ENCODE results near the gene USP34.

USP34 gene

DNA sequence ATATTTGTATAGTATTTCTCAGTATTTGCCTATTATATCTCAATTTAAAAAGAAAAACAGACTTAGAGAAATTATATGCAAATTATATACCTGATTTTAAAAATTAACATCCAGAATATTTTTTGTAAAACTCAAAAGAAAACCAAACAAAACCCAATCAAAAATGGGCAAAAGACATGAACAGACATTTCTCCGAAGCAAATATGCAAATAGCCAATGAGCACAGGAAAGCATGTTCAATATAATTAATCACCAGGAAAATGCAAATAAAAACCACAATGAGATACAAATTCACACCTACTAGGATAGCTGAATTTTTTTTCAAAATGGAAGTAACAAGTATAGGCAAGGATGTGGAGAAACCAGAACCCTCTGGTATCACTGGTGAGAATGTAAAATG, 108.0 kb downstream of the USP34 start:
- DNase-seq, result no peak

DNA sequence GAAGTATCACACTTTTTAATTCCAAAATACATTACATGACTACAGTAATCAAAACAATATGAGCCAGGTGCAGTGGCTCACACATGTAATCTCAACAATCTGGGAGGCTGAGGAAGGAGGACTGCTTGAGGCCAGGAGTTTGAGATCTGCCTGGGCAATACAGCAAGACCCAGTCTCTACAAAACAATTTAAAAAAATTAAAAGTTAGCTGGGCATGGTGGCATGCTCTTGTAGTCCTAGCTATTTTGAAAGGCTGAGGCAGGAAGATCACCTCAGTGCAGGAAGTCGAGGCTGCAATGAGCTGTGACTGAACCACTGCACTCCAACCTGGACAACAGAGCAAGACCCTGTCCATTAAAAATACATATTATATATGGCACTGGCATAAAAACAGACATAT, 109.8 kb downstream of the USP34 start:
- no peak for DNase-seq

GRCh38 chr2:61359058-61359457, 111.8 kb downstream of the USP34 start:
- DNase-seq, result no peak

- no peak for DNase-seq
Measured at GRCh38 chr2:61357681-61358080, 113.2 kb downstream of the USP34 start.

DNA sequence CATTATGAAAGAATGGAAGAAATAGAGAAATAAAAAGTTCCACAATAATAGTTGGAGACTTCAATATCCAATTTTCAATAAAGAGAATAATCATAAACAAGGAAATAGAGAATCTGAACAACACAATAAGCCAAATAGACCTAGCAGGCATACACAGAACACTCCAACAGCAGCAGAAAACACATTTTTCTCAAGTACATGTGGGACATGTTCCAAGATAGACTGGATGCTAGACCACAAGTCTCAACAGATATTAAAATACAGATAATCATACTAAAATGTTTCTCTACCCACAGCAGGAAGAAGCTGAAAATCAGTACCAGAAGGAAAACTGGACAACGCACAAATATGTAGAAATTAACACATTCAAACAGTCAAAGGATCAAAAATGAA, 113.9 kb downstream of the USP34 start:
- DNase-seq, result no peak

GRCh38 chr2:61356261-61356957, 114.5 kb downstream of the USP34 start:
- DNase-seq, result no peak

- DNase-seq, result no peak
Measured at GRCh38 chr2:61354543-61355197, 116.2 kb downstream of the USP34 start.

- DNase-seq, result no peak
Measured at GRCh38 chr2:61353909-61354308, 117.0 kb downstream of the USP34 start.

DNA sequence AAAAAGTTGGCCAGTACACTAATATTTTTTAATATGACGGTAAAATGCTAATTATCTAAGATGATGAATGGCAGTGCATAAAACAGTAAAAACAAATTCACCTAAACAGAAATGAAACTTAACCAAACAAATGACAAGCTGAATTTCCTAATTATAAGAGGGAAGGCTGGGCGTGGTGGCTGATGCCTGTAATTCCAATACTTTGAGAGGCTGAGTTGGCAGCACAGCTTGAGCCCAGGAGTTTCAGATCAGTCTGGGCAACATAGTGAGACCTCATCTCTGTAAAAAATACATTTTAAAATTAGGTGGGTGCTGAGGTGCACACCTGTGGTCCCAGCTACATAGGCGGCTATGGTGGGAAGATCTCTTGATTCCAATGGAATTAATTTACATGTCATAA, 120.1 kb downstream of the USP34 start:
- no peak for DNase-seq

GRCh38 chr2:61343141-61343540, 127.7 kb downstream of the USP34 start:
- DNase-seq, result no peak

DNA sequence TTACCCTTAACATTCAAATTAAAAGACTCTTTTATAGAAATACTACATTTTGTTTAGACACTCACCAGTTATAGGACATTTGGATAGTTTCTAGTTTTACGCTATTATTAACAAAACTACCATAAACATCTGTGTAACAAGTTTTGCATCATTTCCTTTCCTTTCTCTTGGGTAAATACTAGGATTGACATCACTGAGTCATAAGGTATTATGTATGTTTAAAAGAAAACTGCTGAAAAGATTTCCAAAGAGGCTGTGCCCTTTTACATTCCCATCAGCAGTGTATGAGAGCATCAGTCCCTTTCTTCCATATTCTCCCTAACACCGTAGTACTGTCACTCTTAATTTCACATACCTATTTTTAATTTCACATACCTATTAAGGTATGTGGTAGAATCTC, 130.6 kb downstream of the USP34 start:
- DNase-seq, result no peak

GRCh38 chr2:61338447-61338846, 132.4 kb downstream of the USP34 start:
- DNase-seq, result no peak

GRCh38 chr2:61335187-61335586, 135.7 kb downstream of the USP34 start:
- DNase-seq, result no peak

- no peak for DNase-seq
Measured at GRCh38 chr2:61334466-61334865, 136.4 kb downstream of the USP34 start.

DNA sequence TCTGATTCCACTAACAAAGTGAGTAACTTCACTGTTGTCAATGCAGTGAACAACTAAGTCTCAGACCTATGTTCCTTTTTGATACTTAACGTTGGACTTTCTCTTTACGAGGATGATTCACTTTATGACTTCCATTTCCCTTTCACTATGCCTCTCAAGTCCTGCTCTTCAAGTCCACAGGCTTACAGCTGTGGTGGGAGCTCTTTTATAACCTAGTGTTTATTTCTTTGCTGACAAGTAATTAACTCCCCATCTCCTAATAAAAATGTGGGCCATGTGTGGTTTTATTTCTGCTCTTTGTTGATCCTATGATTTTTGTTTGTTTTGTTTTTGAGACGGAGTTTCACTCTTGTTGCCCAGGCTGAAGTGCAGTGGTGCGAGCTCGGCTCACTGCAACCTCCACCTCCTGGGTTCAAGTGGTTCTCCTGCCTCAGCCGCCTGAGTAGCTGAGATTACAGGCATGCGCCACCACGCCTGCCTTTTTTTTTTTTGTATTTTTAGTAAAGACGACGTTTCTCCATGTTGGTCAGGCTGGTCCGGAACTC, 142.1 kb downstream of the USP34 start:
- DNase-seq, result no peak

GRCh38 chr2:61327173-61327572, 143.7 kb downstream of the USP34 start:
- no peak for DNase-seq

- no peak for DNase-seq
Measured at GRCh38 chr2:61326423-61326822, 144.5 kb downstream of the USP34 start.

GRCh38 chr2:61320181-61320580, 150.7 kb downstream of the USP34 start:
- DNase-seq, result no peak

DNA sequence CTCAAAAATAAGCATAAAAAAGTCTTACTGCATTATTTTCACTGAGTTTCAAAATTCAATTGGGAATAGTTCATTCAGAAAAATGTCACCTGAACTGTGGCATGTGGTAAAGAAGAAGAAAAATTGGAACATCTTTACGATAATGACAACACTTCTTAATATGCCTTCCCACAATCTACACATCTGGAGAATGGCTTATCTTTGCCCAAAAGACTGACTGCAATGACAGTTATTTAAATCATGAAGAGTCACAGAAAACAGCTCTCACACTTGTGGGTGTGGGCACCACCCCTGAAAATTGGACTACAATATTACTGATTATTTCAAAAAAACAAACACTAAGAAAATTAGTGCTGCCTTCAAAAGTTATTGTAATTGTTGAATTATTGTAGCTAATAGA, 152.3 kb downstream of the USP34 start:
- no peak for DNase-seq

DNA sequence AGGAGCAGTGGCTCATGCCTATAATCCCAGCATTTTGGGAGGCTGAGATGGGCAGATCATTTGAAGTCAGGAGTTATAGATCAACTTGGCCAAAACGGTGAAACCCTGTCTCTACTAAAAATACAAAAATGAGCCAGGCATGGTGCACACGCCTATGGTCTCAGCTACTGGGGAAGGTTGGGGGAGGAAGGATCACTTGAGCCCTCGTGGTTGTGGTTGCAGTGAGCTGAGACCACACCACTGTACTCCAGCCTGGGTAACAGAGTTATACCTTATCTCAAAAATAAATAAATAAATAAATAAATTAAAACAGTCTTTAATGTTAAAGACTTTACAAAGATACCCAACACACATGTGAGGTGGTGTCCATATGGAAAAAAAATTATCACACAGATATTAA, 174.9 kb downstream of the USP34 start:
- no peak for DNase-seq

DNA sequence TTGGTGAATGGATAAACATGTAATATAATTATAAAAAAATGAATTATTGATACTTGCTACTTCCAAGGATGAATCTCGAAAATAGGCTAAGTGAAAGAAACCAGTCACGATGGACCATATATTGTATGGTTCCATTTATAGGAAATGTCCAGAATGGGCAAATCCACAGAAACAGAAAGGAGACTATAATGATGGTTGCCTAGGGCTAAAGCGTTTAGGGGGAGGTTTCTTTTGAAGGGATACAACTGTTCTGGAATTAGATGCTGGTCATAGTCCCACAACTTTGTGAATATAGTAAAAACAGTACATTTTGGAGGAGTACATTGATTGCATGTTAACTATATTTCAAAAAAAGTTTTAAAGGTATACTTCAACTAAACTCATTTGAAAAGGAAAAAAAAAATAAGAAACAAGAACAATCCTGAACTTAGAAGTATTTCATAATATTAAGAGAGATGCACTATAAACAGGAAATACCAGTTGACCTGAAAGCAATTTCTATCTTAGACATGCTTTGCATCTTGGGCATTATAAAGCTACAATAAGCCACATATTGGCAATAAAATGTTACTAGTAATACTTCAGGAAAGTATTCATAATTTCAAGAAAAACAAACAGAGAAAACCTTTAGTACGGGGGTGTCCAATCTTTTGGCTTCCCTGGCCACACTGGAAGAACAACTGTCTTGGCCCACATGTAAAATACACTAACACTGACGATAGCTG, 178.9 kb downstream of the USP34 start:
- DNase-seq, result no peak

DNA sequence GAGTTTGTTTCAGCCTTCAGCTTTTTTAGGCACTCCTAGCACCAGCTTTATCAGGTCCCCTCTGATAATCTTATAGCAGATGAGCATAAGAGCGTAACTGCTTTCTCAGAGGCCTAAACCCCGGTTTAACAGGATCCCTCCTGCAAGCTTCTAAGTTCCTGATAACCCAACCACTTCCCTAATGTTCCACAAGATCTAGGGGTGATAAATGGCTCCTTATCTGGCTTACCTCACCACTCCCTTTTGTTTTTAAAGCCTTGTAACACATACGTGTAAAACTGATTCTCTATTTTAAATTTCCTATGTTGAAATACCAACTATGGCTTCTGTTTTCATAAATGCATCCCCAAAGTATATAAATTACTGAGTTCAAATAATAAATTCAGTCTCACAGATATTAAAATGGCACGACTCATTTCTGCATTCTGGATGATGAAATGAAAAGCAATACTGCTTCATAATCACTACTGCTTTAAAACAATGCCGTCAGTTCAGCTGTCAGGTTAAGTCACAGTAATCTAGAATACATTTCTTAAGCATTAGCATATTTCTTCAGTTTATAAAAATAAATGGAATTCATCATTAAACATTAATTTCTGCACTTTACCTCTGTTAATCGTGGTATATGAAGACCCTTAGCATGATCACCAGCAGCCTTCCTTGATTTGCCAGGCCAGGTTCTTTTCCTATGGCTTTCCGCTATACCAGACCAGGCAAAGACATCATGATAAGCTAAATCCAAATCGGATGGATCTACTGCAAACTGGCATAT, 182.6 kb downstream of the USP34 start:
- DNase-seq, result no peak

GRCh38 chr2:61287254-61287653, 183.6 kb downstream of the USP34 start:
- DNase-seq, result no peak
